Activated CD8-positive, alpha-beta memory T cell treated with anti-CD3 and anti-CD28 coated beads, Interleukin-2, amount 10 ng/mL, durations not matched to agents 7 days and 5 days (primary cell): ENCODE data around the gene CAPN10. TPM values are rescaled to one million over a fixed set of nuclear protein-coding genes. Genes with fewer than 3 reads are reported as not detected.
"Not testable (repeated sequence)": the region's sequence is repeated elsewhere in the genome, so short reads cannot be mapped to it uniquely, and the experiment has no call there.

Source experiments
- ATAC-seq: fragments of 150-1000 bp; cut with Tn5 transposase; one replicate; pipeline ENCODE4 v1.10.0; 2021; ENCODE audit warnings: moderate library complexity
- CTCF ChIA-PET: fragments of 350-600 bp; sonication (Branson Sonifier 250); formaldehyde crosslinking; loops from one replicate; lab custom pipeline; 2021; ENCODE audit warnings: antibody characterized with exemption; lab: Charles Lee
- DNase-seq: peaks from one replicate; pipeline ENCODE4 v3.0.0-alpha.2; 2020
- H3K27ac Mint-ChIP-seq: one replicate; pipeline ENCODE4 v1.8.0; 2021; ENCODE audit warnings: mild to moderate bottlenecking, mixed read lengths
- H3K27me3 Mint-ChIP-seq: one replicate; pipeline ENCODE4 v1.8.0; 2021; ENCODE audit warnings: mixed read lengths
- H3K36me3 Mint-ChIP-seq: one replicate; pipeline ENCODE4 v1.8.0; 2021; ENCODE audit warnings: mild to moderate bottlenecking, mixed read lengths
- H3K4me1 Mint-ChIP-seq: one replicate; pipeline ENCODE4 v1.8.0; 2021; ENCODE audit warnings: mixed read lengths
- H3K4me3 Mint-ChIP-seq: one replicate; pipeline ENCODE4 v1.8.0; 2021; ENCODE audit warnings: mild to moderate bottlenecking, moderate library complexity, mixed read lengths
- H3K9me3 Mint-ChIP-seq: one replicate; pipeline ENCODE4 v1.8.0; 2022; ENCODE audit warnings: low read depth, mixed read lengths
- total RNA-seq, 2 experiments: library from RNA; stranded (reverse); gene quantifications; one replicate each; pipeline ENCODE4 v1.2.3, GENCODE V29; 2021

The CAPN10 gene
- total RNA-seq, 2 experiments from 2014 or later = 54.0 to 75.8 TPM

DNA sequence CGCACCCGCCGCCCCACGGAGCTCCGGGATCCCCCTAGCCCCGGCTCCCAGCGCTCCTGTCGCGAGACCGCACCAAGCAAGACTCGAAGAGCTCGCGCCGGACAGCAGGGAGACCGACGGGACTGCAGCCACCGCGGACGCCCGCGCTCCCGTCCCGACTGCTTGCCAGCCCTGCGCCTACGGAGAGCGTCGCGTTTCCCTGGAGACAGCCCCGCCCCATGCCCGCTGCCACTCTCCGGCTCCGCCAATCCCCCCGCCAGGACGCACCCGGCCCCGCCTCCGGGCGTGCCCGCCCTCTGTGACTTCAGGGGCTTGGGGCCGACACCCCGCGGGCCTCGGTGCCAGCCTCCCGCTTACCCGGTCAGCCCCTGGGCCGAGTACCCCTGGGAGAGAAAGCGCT is 28.7 kb upstream of the CAPN10 start, which contains the start of gene ANKMY1:
ANKMY1 (minus strand) TSS at position 181 of the 400 bp plus-strand sequence. CDS start 653 bp downstream, outside the sequence.
- peak; percentile 83 for DNase-seq
- Mint-ChIP-seq H3K27ac (peak within 1 kb of the TSS; percentile 57), H3K4me1 (peaks cover 48% of the 10 kb centered on the region), H3K4me3 (peak within 1 kb of the TSS; percentile 71), H3K9me3 (no peaks in the 10 kb centered on the region), H3K36me3 (peaks cover 29% of the 10 kb centered on the region), H3K27me3 (no peaks in the 10 kb centered on the region)
- CTCF ChIA-PET = interaction anchor here (0.8 to 2.0 kb wide), 6 partner anchors 8 to 186 kb away, joined by 3 to 13 read pairs (median 5); partner anchors contain the start of gene CAPN10
- peak; percentile 21 for ATAC-seq

DNA sequence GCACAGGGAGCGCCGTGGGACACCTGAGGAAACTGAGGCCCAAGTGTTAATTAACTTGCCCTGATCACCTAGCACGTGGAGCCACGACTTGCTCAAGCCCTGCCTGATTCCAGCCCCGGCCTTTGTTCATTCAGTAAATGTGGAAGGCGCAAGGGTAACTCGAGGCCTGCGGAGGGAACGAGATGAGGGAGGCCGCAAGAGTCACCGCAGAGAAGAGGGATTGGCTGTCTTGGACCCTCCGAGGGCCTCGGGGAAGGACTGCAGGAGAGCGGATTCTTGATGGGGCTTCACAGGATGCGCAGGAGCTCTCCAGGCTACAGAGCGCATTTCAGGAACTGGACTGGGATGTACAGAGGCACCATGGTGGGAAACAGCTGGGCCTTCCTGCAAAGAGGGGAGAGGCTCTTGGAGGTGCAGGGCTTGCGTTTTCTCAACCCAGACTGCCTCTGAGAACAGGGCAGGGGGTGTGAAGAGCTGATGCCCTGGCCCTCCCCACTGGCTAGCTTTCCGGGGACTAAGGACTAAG is 28.2 kb upstream of the CAPN10 start:
- Mint-ChIP-seq H3K4me1 (peaks cover 53% of the 10 kb centered on the region), H3K27ac (peak overlapping the region; percentile 57)

DNA sequence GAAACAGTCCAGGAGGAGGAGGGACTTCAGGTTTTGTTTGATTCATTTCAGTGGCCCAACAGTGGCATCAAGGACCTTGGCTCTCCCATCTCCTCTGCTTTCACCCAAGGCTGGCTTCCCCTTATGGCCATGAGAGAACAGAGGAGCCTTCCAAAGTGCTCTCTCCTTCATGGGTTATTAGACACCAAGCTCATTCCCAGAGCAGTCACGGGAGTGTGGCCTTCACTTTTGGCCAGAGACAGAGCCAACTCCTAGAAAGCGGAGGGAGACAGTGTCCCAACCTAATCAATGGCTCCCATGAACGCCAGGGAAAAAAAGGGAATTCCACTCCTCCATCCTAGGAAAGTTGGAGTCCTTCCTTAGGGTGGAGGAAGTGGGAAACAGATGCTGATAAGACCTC is 27.2 kb upstream of the CAPN10 start:
- Mint-ChIP-seq H3K4me3 (peak overlapping the region; percentile 71), H3K36me3 (peaks cover 36% of the 10 kb centered on the region)

More for the DNA sequence above, 28.2 kb upstream of the CAPN10 start:
- peaks cover 29% of the 10 kb centered on the region for H3K36me3 Mint-ChIP-seq
- CTCF ChIA-PET = interaction anchor here (0.8 to 2.0 kb wide), 4 partner anchors 9 to 185 kb away, joined by 3 to 13 read pairs (median 4); partner anchors contain the start of gene CAPN10
- H3K9me3 Mint-ChIP-seq = no peaks in the 10 kb centered on the region
- peak overlapping the region; percentile 71 for H3K4me3 Mint-ChIP-seq
- no peaks in the 10 kb centered on the region for H3K27me3 Mint-ChIP-seq
- no peak for ATAC-seq
- no peak for DNase-seq

DNA sequence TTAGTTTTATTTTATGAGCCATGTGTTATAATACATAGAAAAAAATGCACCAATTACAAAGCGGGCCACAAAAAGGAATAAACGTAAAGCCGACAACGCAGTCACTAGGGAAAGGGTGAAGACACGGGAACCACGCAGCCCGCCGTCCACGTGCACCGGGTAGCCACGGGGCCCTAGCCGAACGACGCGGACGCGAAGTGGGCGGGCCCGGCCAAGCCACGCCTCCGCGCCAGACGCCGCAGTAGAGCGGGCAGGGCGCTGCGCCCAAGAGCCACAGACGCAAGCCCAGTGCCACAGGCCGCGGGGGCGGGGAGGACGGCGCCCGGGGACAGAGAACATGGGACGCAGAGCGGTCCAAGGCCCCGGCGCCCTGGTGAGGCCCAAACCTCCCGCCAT is 26.5 kb upstream of the CAPN10 start, which contains the start of gene DUSP28:
DUSP28 (plus strand) TSS at position 274 of the 396 bp plus-strand sequence. CDS start 328 bp downstream, outside the sequence.
- H3K36me3 Mint-ChIP-seq = peaks cover 41% of the 10 kb centered on the region
- DNase-seq (peak; percentile 93), ATAC-seq (peak; percentile 67)
- peak within 1 kb of the TSS; percentile 82 for H3K27ac Mint-ChIP-seq
- H3K9me3 Mint-ChIP-seq = no peaks in the 10 kb centered on the region
- H3K4me3 Mint-ChIP-seq = peak within 1 kb of the TSS; percentile 85
- H3K27me3 Mint-ChIP-seq = no peaks in the 10 kb centered on the region
- CTCF ChIA-PET = interaction anchor here (1.0 to 2.8 kb wide), 6 partner anchors 12 to 62 kb away, joined by 3 to 18 read pairs (median 8); partner anchors contain the start of gene CAPN10
- peaks cover 71% of the 10 kb centered on the region for H3K4me1 Mint-ChIP-seq

More for the DNA sequence above, 27.2 kb upstream of the CAPN10 start:
- CTCF ChIA-PET = interaction anchor here (1.7 kb wide), 1 partner anchor 45 kb away, joined by 6 read pairs; no protein-coding TSS in a partner anchor
- ATAC-seq (no peak), DNase-seq (peak; percentile 41)
- Mint-ChIP-seq H3K9me3 (no peaks in the 10 kb centered on the region), H3K27ac (peak overlapping the region; percentile 57), H3K4me1 (peaks cover 63% of the 10 kb centered on the region), H3K27me3 (no peaks in the 10 kb centered on the region)

DNA sequence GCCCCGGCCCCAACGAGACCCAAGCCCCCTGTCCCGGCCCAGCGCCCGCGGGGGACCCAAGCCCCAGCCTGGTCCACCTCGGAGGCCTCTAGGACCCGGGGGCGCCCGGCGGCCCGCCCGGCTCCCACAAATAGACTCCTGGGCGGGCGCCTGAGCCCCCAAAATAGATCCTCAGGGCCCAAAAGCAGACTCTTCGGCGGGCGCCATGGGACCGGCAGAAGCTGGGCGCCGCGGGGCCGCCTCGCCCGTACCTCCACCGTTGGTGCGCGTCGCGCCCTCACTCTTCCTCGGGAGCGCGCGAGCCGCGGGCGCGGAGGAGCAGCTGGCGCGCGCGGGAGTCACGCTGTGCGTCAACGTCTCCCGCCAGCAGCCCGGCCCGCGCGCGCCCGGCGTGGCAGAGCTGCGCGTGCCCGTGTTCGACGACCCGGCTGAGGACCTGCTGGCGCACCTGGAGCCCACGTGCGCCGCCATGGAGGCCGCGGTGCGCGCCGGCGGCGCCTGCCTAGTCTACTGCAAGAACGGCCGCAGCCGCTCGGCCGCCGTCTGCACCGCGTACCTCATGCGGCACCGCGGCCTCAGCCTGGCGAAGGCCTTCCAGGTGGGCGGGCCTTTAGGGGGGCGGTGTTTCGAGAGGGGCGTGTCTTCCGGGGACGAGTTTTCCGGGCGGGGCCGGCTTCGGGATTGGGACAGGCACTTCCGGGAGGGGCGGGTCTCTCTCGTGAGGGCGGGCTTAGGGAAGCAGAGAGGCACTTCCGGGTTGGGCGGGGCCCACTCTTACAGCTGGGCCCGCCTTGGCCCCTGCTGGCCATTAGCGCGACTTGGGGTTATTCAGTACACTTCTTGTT is 25.8 kb upstream of the CAPN10 start:
- H3K4me1 Mint-ChIP-seq = peaks cover 77% of the 10 kb centered on the region
- DNase-seq (peak; percentile 100), ATAC-seq (peak; percentile 63)
- H3K9me3 Mint-ChIP-seq = no peaks in the 10 kb centered on the region
- peak overlapping the region; percentile 82 for H3K27ac Mint-ChIP-seq
- CTCF ChIA-PET = interaction anchor here (1.0 to 2.8 kb wide), 8 partner anchors 11 to 144 kb away, joined by 3 to 18 read pairs (median 6); partner anchors contain the start of gene CAPN10
- no peaks in the 10 kb centered on the region for H3K27me3 Mint-ChIP-seq
- H3K4me3 Mint-ChIP-seq = peak overlapping the region; percentile 85
- H3K36me3 Mint-ChIP-seq = peaks cover 45% of the 10 kb centered on the region

DNA sequence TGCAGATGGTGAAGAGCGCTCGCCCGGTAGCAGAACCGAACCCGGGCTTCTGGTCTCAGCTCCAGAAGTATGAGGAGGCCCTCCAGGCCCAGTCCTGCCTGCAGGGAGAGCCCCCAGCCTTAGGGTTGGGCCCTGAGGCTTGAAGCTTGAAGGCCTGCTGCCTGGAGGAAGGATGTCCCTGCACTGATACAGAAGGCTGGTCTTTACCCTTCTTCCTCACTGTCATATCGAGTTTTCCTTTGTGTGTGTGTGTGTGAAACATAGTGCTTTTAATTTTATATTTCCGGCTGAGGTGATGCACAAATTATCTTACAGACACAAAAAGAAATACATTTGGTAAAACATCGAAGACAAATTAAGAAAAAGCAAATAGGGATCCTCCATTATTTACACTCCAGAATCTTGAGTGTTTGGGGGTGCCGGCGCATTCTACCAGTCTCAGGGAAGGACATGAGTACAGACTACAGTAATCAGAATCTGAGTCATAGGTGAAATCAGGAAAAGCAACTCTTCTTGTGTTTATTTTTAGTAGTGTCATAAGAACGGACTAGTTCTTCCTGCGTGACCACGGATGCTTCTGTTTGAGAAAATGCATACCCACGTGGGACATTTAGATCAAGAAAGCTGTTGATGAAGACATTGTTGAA is 25.1 kb upstream of the CAPN10 start:
- H3K4me1 Mint-ChIP-seq = peaks cover 79% of the 10 kb centered on the region
- DNase-seq (peak; percentile 57), ATAC-seq (peak; percentile 1)
- H3K27me3 Mint-ChIP-seq = no peaks in the 10 kb centered on the region
- peak overlapping the region; percentile 85 for H3K4me3 Mint-ChIP-seq
- H3K27ac Mint-ChIP-seq = peak overlapping the region; percentile 80
- CTCF ChIA-PET = interaction anchor here (1.0 to 2.8 kb wide), 8 partner anchors 10 to 143 kb away, joined by 3 to 18 read pairs (median 6); partner anchors contain the start of gene CAPN10
- peaks cover 45% of the 10 kb centered on the region for H3K36me3 Mint-ChIP-seq
- no peaks in the 10 kb centered on the region for H3K9me3 Mint-ChIP-seq

DNA sequence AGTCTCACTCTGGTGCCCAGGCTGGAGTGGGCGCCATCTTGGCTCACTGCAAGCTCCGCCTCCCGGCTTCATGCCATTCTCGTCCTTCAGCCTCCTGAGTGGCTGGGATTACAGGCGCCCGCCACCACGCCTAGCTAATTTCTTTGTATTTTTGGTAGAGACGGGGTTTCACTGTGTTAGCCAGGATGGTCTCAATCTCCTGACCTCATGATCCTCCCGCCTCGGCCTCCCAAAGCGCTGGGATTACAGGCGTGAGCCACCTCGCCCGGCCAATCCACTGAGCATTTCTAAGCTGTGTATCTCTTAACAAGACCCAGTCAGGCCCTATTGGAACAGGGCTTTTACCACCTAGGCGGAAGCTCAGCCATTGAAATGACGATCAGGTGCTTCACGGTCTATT is 23.3 kb upstream of the CAPN10 start:
- ATAC-seq, H3K27me3 Mint-ChIP-seq, H3K27ac Mint-ChIP-seq, H3K9me3 Mint-ChIP-seq: not testable (repeated sequence)
- CTCF ChIA-PET = interaction anchor here (4.8 to 8.2 kb wide), 2 partner anchors 16 to 24 kb away, joined by 82 to 99 read pairs; partner anchors contain the start of gene CAPN10
- DNase-seq = peak; percentile 38
- peaks cover 74% of the 10 kb centered on the region for H3K4me1 Mint-ChIP-seq
- peaks cover 43% of the 10 kb centered on the region for H3K36me3 Mint-ChIP-seq
- H3K4me3 Mint-ChIP-seq = peak overlapping the region; percentile 27

DNA sequence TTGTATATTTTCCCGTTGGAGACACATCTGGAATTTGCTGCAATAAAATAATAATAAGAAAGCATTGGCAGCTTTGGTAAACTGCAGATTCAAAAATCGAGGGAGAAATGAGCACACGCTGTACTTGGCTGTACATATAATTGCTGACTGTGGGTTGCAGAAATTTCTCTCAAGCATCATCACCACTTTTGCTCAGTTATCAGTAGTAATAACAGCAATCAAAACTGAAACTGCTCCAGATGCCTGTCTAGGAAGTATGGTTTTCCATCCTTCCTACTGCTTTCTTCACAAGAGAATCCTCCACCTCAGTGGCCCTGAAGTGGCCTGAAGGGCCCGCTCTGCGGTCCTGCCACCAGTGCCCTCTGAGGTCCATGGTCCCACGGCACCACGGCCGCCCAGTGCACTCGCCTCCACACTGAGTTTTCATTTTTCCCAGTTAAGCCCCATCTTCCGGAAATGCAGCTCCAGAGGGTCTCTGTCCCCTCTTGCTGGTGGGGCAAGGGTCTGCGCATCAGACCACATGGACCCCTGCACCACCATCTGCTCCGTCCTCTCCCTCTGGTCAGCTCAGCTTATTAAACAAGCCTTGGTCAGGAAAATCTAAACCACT is 22.5 kb upstream of the CAPN10 start:
- Mint-ChIP-seq H3K27ac (peak overlapping the region; percentile 97), H3K4me3 (peak overlapping the region; percentile 91), H3K4me1 (peaks cover 66% of the 10 kb centered on the region), H3K27me3 (no peaks in the 10 kb centered on the region), H3K36me3 (peaks cover 40% of the 10 kb centered on the region), H3K9me3 (no peaks in the 10 kb centered on the region)
- CTCF ChIA-PET = interaction anchor here (0.7 to 8.2 kb wide), 5 partner anchors 16 to 63 kb away, joined by 3 to 99 read pairs (median 37); partner anchors contain the start of gene CAPN10
- DNase-seq (peak; percentile 40), ATAC-seq (no peak)

DNA sequence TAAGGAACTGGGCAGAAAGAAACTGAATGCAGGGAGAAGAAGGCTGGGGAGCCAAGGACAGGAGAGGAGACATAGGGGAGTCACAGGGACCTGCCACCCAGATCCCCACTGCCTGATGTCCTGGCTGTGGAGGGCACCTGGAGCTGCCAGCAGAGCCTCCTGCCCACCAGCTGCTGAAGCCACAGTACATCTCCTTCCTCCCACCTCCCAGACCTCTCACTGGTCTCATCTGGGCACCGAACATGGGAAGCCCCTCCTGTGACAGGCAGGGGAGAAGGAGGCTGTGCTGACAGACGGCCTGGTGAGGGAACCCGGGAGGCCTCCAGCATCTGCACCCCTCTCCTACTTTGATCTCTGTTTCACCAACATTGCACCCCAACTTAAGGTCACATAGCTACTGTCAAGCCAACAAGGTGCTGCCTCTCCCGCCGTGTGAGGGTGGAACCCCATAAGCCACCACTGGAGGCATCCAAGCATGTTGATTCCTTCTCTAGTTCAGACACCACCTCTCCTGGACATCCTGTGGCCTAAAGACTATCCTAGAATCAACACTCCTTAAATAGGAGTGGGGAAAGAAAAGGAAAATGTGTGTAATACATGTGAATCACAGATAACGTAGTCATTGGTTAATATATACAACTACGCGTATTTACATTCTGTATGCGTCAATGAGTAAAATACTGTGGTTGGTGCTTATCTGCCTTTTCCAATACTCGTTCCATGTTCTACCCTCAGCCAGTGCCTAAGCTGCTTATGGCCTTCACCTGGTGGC is 21.8 kb upstream of the CAPN10 start:
- ATAC-seq (no peak), DNase-seq (peak; percentile 76)
- peak overlapping the region; percentile 91 for H3K4me3 Mint-ChIP-seq
- H3K27ac Mint-ChIP-seq = peak overlapping the region; percentile 97
- no peaks in the 10 kb centered on the region for H3K9me3 Mint-ChIP-seq
- CTCF ChIA-PET = interaction anchor here (0.7 to 8.2 kb wide), 11 partner anchors 8 to 268 kb away, joined by 3 to 99 read pairs (median 25); partner anchors contain the start of genes CAPN10 and GPR35
- H3K27me3 Mint-ChIP-seq = no peaks in the 10 kb centered on the region
- H3K36me3 Mint-ChIP-seq = peaks cover 37% of the 10 kb centered on the region
- H3K4me1 Mint-ChIP-seq = peaks cover 65% of the 10 kb centered on the region

DNA sequence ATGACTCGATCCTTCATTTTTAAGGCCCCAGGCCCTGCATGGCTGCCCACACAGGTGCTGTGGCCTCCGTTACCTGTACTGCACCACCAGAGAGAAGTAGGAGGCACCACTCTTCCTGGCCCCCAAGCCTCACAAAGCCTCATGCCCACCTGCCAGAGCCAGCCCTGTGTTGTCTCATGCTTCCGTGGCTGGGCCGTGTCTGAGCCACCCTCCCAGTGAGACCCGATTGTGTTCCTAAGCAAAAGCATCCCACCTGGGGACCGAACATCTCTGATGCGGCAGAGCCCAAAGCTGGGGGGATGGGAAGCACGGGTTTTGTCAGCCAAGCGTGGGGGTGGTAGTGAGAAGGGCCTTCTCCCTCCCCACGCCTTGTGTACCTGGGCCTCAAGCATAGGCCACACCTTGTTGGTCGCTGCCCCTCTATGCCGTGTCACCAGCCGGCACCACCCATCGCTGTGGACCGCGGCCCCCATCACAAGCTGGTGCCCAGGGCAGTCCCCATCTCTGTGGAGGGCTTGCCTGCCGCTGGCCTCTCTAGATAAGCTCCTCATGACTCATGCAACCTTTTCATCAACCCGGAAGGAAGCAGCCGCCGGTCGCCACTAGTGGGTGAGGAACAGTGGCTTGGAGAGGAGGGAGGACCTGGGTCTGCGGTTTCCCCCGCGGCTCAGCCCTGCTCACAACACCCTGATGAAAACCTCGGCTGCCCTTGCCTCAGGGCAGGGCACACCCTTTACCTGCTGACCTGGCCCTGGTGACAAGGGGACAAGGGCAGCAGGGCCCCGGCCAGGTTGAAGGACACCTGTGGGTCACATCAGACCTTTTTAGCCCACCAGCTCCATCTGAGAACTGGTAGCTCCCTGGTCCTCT is 21.0 kb upstream of the CAPN10 start:
- H3K27me3 Mint-ChIP-seq = no peaks in the 10 kb centered on the region
- H3K27ac Mint-ChIP-seq = peak overlapping the region; percentile 97
- peaks cover 37% of the 10 kb centered on the region for H3K36me3 Mint-ChIP-seq
- DNase-seq (peak; percentile 98), ATAC-seq (peak; percentile 46)
- CTCF ChIA-PET = interaction anchor here (0.6 to 8.2 kb wide), 17 partner anchors 9 to 273 kb away, joined by 3 to 99 read pairs (median 9); partner anchors contain the start of genes CAPN10 and GPR35
- H3K4me3 Mint-ChIP-seq = peak overlapping the region; percentile 91
- no peaks in the 10 kb centered on the region for H3K9me3 Mint-ChIP-seq
- peaks cover 71% of the 10 kb centered on the region for H3K4me1 Mint-ChIP-seq
